SK-N-SH (cell line): ENCODE data around the gene RPL26. TPM values are rescaled to one million over a fixed set of nuclear protein-coding genes. Genes with fewer than 3 reads are reported as not detected.

Source experiments
- CTCF ChIA-PET: fragments of 300-600, 350-600 bp; formaldehyde crosslinking; extraction: SDS; loops from one replicate; lab custom pipeline; 2021; lab: Yijun Ruan, JAX
- POLR2A ChIA-PET: fragments of 350-600 bp; sonication (Branson Sonifier 250); formaldehyde crosslinking; extraction: SDS; loops from one replicate; lab custom pipeline; 2020; ENCODE audit warnings: antibody characterized with exemption, inconsistent platforms; lab: Yijun Ruan, JAX
- DNase-seq: peaks from one replicate; pipeline ENCODE4 v3.0.0; 2012
- H2AFZ ChIP-seq: fragments of 200-600 bp; sonication (generic); 2 replicates; pipeline ENCODE4 v1.8.1; 2016; ENCODE audit warnings: antibody characterized with exemption, mild to moderate bottlenecking, low read depth
- H3F3A ChIP-seq: fragments of 200-600 bp; sonication (generic); replicated peaks from 2 replicates; pipeline ENCODE3; 2016; ENCODE audit warnings: antibody characterized with exemption, mild to moderate bottlenecking; ENCODE audit not compliant: insufficient read depth
- H3K27ac ChIP-seq, 2 experiments: fragments of 200-500 bp in 1 of 2; fragments of 200-600 bp in 1 of 2; sonication (Bioruptor generic) in 1 of 2; sonication (generic), shearing (Covaris generic) in 1 of 2; 2 replicates each; pipeline versions ENCODE4 v1.5.1 to v1.6.1; 2014 to 2016; ENCODE audit warnings: low read depth in 2 of 2, inconsistent platforms in 1 of 2, low read length in 1 of 2, mild to moderate bottlenecking in 1 of 2, mixed read lengths in 1 of 2
- H3K27me3 ChIP-seq: fragments of 200-600 bp; sonication (generic), shearing (Covaris generic); 2 replicates; pipeline ENCODE4 v1.6.1; 2016; ENCODE audit warnings: mixed run types; ENCODE audit not compliant: insufficient read depth
- H3K36me3 ChIP-seq, 2 experiments: fragments of 200-500 bp in 1 of 2; fragments of 200-600 bp in 1 of 2; sonication (Bioruptor generic) in 1 of 2; sonication (generic) in 1 of 2; replicated peaks in 1 of 2; 2 replicates each; pipeline versions ENCODE3 to v1.5.1; 2014 to 2016; ENCODE audit warnings: low read length in 1 of 2, mild to moderate bottlenecking in 1 of 2; ENCODE audit not compliant: insufficient read depth in 2 of 2, control insufficient read depth in 1 of 2
- H3K4me1 ChIP-seq, 2 experiments: fragments of 200-500 bp in 1 of 2; fragments of 200-600 bp in 1 of 2; sonication (Bioruptor generic) in 1 of 2; sonication (generic), shearing (Covaris generic) in 1 of 2; 2 replicates each; pipeline versions ENCODE4 v1.5.1 to v1.6.1; 2014 to 2016; ENCODE audit warnings: low read depth in 1 of 2, low read length in 1 of 2, mixed run types in 1 of 2; ENCODE audit not compliant: insufficient read depth in 2 of 2, control insufficient read depth in 1 of 2
- H3K4me2 ChIP-seq: fragments of 200-600 bp; sonication (generic), shearing (Covaris generic); 2 replicates; pipeline ENCODE4 v1.6.1; 2017; ENCODE audit warnings: mixed run types
- H3K4me3 ChIP-seq, 2 experiments: fragments of 200-500 bp in 1 of 2; fragments of 200-600 bp in 1 of 2; sonication (Bioruptor generic) in 1 of 2; sonication (generic), shearing (Covaris generic) in 1 of 2; 2 replicates each; pipeline versions ENCODE4 v1.5.1 to v1.8.1; 2014 to 2016; ENCODE audit warnings: low read depth in 2 of 2, inconsistent platforms in 1 of 2, low read length in 1 of 2, mild to moderate bottlenecking in 1 of 2, mixed read lengths in 1 of 2, moderate library complexity in 1 of 2
- H3K79me2 ChIP-seq: fragments of 200-600 bp; sonication (generic); 2 replicates; pipeline ENCODE4 v1.8.1; 2017; ENCODE audit warnings: mild to moderate bottlenecking; ENCODE audit not compliant: insufficient read depth
- H3K9ac ChIP-seq: fragments of 200-600 bp; sonication (generic); 2 replicates; pipeline ENCODE4 v1.6.1; 2017; ENCODE audit warnings: mixed run types
- H3K9me2 ChIP-seq: fragments of 200-600 bp; sonication (generic); 2 replicates; pipeline ENCODE4 v1.6.1; 2017; ENCODE audit warnings: mixed run types
- H3K9me3 ChIP-seq: fragments of 200-600 bp; sonication (generic); 2 replicates; pipeline ENCODE4 v1.6.1; 2017; ENCODE audit warnings: mixed run types, mild to moderate bottlenecking, moderate library complexity
- H4K20me1 ChIP-seq: fragments of 200-600 bp; sonication (generic); 2 replicates; pipeline ENCODE4 v1.6.1; 2017; ENCODE audit warnings: mild to moderate bottlenecking, mixed run types; ENCODE audit not compliant: insufficient read depth
- ELF1 ChIP-seq: IDR thresholded peaks from 2 replicates; pipeline ENCODE4 v1.4.0; 2012
- EP300 ChIP-seq, 2 experiments: IDR thresholded peaks; 2 replicates each; pipeline versions ENCODE4 v1.4.0 to v1.6.1; 2012; ENCODE audit warnings: borderline replicate concordance in 1 of 2, low read depth in 1 of 2, low read length in 1 of 2
- FOSL2 ChIP-seq: IDR thresholded peaks from 2 replicates; pipeline ENCODE4 v1.4.0; 2012; ENCODE audit warnings: low read depth, mild to moderate bottlenecking, moderate library complexity, borderline replicate concordance
- FOXM1 ChIP-seq: IDR thresholded peaks from 2 replicates; pipeline ENCODE4 v1.4.0; 2012; ENCODE audit warnings: low read depth, mild to moderate bottlenecking
- GABPA ChIP-seq: IDR thresholded peaks from 2 replicates; pipeline ENCODE4 v1.4.0; 2012; ENCODE audit warnings: low read depth, mild to moderate bottlenecking
- GATA2 ChIP-seq: sonication (generic); formaldehyde crosslinking; IDR thresholded peaks from 2 replicates; pipeline ENCODE4 v1.5.0; 2020; ENCODE audit warnings: mild to moderate bottlenecking, missing genetic modification reagents
- IRF3 ChIP-seq: fragments of 150-350 bp; IDR thresholded peaks from 2 replicates; pipeline ENCODE4 v1.6.1; 2016; ENCODE audit warnings: mild to moderate bottlenecking, low read depth, low read length
- JUND ChIP-seq: IDR thresholded peaks from 2 replicates; pipeline ENCODE4 v1.4.0; 2012
- MEF2A ChIP-seq: IDR thresholded peaks from 2 replicates; pipeline ENCODE4 v1.4.0; 2012; ENCODE audit warnings: low read depth, borderline replicate concordance
- NFIC ChIP-seq: IDR thresholded peaks from 2 replicates; pipeline ENCODE4 v1.4.0; 2012; ENCODE audit warnings: borderline replicate concordance
- POLR2AphosphoS5 ChIP-seq: IDR thresholded peaks from 2 replicates; pipeline ENCODE4 v1.6.1; 2012; ENCODE audit warnings: low read depth, low read length
- RAD21 ChIP-seq: IDR thresholded peaks from 2 replicates; pipeline ENCODE4 v1.6.1; 2012; ENCODE audit warnings: mild to moderate bottlenecking, low read length
- RFX5 ChIP-seq: IDR thresholded peaks from 2 replicates; pipeline ENCODE4 v1.6.1; 2012; ENCODE audit warnings: mild to moderate bottlenecking, improper control_type of control experiment, low read length
- RXRA ChIP-seq: IDR thresholded peaks from 2 replicates; pipeline ENCODE4 v1.4.0; 2012; ENCODE audit warnings: low read depth, mild to moderate bottlenecking, borderline replicate concordance
- SMC3 ChIP-seq: IDR thresholded peaks from 2 replicates; pipeline ENCODE4 v1.6.1; 2012; ENCODE audit warnings: low read depth, low read length, improper control_type of control experiment
- TAF1 ChIP-seq: IDR thresholded peaks from 2 replicates; pipeline ENCODE4 v1.6.1; 2012; ENCODE audit warnings: low read depth, mild to moderate bottlenecking, low read length, moderate library complexity, borderline replicate concordance
- TCF12 ChIP-seq: IDR thresholded peaks from 2 replicates; pipeline ENCODE4 v1.4.0; 2012
- USF1 ChIP-seq: IDR thresholded peaks from 2 replicates; pipeline ENCODE4 v1.4.0; 2012; ENCODE audit warnings: low read depth, borderline replicate concordance
- WGBS: methylation state at CpG from one replicate; pipeline ENCODE4 v1.1.6; 2017; ENCODE audit warnings: low lambda C conversion rate; 5-methylcytosine and 5-hydroxymethylcytosine counted together
- polyA plus RNA-seq, 3 experiments: library from polyadenylated mRNA; depleted of rRNA; stranded (reverse); fragments of >200 nt; gene quantifications; 2 replicates each; pipeline ENCODE4 v1.2.3, GENCODE V29; 2012
- TF ChIP-seq, protein P1 (sequence below): fragments of 200-600 bp; sonication (generic); IDR thresholded peaks from 2 replicates; pipeline ENCODE4 v1.6.1; 2017; ENCODE audit warnings: antibody characterized with exemption, mild to moderate bottlenecking, moderate library complexity
- TF ChIP-seq, protein P2 (sequence below): IDR thresholded peaks from 2 replicates; pipeline ENCODE4; 2012
- TF ChIP-seq, protein P3 (sequence below): IDR thresholded peaks from 2 replicates; pipeline ENCODE4 v1.4.0; 2012; ENCODE audit warnings: low read depth

Gene RPL26
- polyA plus RNA-seq, 1 of the 3 experiments (the other 2 are of a cell fraction), result 4,770 TPM

GRCh38 chr17:8339540-8339939, 43.5 kb downstream of the RPL26 start, which contains the start of gene ODF4:
Gene ODF4 (plus strand): TSS chr17:8339840. CDS start chr17:8340052, 212 bp downstream.
- peaks cover 4% of the 10 kb centered on the region for H3F3A ChIP-seq
- H3K36me3 ChIP-seq, result no peaks in the 10 kb centered on the region
- no peak for DNase-seq
- H3K9me2 ChIP-seq, result no peaks in the 10 kb centered on the region
- no peaks in the 10 kb centered on the region for H3K27me3 ChIP-seq
- ChIA-PET POLR2A (no interaction called here), CTCF (interaction anchor here (1.0 to 3.9 kb wide), 4 partner anchors 12 to 44 kb away, joined by 3 to 16 read pairs (median 5); no protein-coding TSS in a partner anchor)
- H3K9me3 ChIP-seq, result no peaks in the 10 kb centered on the region
- no peaks in the 10 kb centered on the region for H4K20me1 ChIP-seq
- no peak within 1 kb of the TSS for H3K9ac ChIP-seq
- TF ChIP-seq NFIC, result no peak
- no peak for TF ChIP-seq USF1
- no peak for TF ChIP-seq FOXM1
- no peak for TF ChIP-seq RFX5
- TF ChIP-seq, protein P1, sequence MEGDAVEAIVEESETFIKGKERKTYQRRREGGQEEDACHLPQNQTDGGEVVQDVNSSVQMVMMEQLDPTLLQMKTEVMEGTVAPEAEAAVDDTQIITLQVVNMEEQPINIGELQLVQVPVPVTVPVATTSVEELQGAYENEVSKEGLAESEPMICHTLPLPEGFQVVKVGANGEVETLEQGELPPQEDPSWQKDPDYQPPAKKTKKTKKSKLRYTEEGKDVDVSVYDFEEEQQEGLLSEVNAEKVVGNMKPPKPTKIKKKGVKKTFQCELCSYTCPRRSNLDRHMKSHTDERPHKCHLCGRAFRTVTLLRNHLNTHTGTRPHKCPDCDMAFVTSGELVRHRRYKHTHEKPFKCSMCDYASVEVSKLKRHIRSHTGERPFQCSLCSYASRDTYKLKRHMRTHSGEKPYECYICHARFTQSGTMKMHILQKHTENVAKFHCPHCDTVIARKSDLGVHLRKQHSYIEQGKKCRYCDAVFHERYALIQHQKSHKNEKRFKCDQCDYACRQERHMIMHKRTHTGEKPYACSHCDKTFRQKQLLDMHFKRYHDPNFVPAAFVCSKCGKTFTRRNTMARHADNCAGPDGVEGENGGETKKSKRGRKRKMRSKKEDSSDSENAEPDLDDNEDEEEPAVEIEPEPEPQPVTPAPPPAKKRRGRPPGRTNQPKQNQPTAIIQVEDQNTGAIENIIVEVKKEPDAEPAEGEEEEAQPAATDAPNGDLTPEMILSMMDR, result no peak
- no peak for TF ChIP-seq POLR2AphosphoS5
- no peak for TF ChIP-seq TCF12
- TF ChIP-seq TAF1, result no peak
- no peak for TF ChIP-seq JUND
- no peak for TF ChIP-seq SMC3
- no peak for TF ChIP-seq FOSL2
- TF ChIP-seq, protein P2, sequence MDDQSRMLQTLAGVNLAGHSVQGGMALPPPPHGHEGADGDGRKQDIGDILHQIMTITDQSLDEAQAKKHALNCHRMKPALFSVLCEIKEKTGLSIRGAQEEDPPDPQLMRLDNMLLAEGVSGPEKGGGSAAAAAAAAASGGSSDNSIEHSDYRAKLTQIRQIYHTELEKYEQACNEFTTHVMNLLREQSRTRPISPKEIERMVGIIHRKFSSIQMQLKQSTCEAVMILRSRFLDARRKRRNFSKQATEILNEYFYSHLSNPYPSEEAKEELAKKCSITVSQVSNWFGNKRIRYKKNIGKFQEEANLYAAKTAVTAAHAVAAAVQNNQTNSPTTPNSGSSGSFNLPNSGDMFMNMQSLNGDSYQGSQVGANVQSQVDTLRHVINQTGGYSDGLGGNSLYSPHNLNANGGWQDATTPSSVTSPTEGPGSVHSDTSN, result no peak
- no peak for TF ChIP-seq MEF2A
- H3K4me1 ChIP-seq, result no peaks in the 10 kb centered on the region
- no peak within 1 kb of the TSS for H3K4me2 ChIP-seq
- no peak within 1 kb of the TSS for H2AFZ ChIP-seq
- no peak within 1 kb of the TSS for H3K4me3 ChIP-seq
- WGBS, result 35% methylated on average over 2 of the region's 2 CpGs
- no peak within 1 kb of the TSS for H3K27ac ChIP-seq
- H3K79me2 ChIP-seq, result no peaks in the 10 kb centered on the region

- Histone ChIP-seq H3K36me3 (no peaks in the 10 kb centered on the region), H3K9me3 (no peaks in the 10 kb centered on the region), H3K4me1 (no peaks in the 10 kb centered on the region), H3K27ac (no peak overlapping the region), H3K27me3 (no peaks in the 10 kb centered on the region), H3K9me2 (no peaks in the 10 kb centered on the region), H4K20me1 (no peaks in the 10 kb centered on the region), H3K9ac (no peak overlapping the region), H3K79me2 (no peaks in the 10 kb centered on the region), H3K4me2 (no peak overlapping the region), H2AFZ (no peak overlapping the region), H3F3A (peaks cover 4% of the 10 kb centered on the region), H3K4me3 (no peak overlapping the region)
- DNase-seq, result no peak
- CTCF ChIA-PET, result interaction anchor here (0.9 to 3.9 kb wide), 6 partner anchors 11 to 180 kb away, joined by 3 to 16 read pairs (median 4); no protein-coding TSS in a partner anchor
- 97% methylated on average over 5 of the region's 5 CpGs for WGBS
- TF ChIP-seq FOXM1, result no peak
- no peak for TF ChIP-seq TCF12
- TF ChIP-seq NFIC, result no peak
- no peak for TF ChIP-seq SMC3
- TF ChIP-seq MEF2A, result no peak
- TF ChIP-seq RAD21, result no peak
- TF ChIP-seq IRF3, result no peak
- TF ChIP-seq RXRA, result no peak
- no peak for TF ChIP-seq ELF1
- TF ChIP-seq GATA2 (CRISPR knock-in tag), result no peak
- TF ChIP-seq, protein P3, sequence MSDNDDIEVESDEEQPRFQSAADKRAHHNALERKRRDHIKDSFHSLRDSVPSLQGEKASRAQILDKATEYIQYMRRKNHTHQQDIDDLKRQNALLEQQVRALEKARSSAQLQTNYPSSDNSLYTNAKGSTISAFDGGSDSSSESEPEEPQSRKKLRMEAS, result no peak
- TF ChIP-seq EP300 (IDR thresholded peaks at IDR 0.05; ENCODE audit: borderline replicate concordance in 1 of 2, low read depth in 1 of 2, low read length in 1 of 2), result no peak
- no peak for TF ChIP-seq GABPA
- POLR2A ChIA-PET, result interaction anchor here (1.2 kb wide), 1 partner anchor 37 kb away, joined by 3 read pairs; no protein-coding TSS in a partner anchor
Measured at GRCh38 chr17:8338753-8339140, 44.2 kb downstream of the RPL26 start.
